CD14-positive monocyte (primary cell): Measurements from ENCODE around the gene RPUSD3. TPM values are rescaled to one million over a fixed set of nuclear protein-coding genes. Genes with fewer than 3 reads are reported as not detected.

Source experiments
- DNase-seq, 3 donors: peaks; one replicate each; pipeline ENCODE4 v3.0.0-alpha.2; 2011 to 2022
- H2AFZ ChIP-seq: 2 replicates; pipeline ENCODE4 v1.6.0; 2012; ENCODE audit warnings: mild to moderate bottlenecking, low read depth, low read length, inconsistent platforms; ENCODE audit not compliant: insufficient read depth, poor library complexity, severe bottlenecking
- H3K27ac ChIP-seq, 2 donors: 1 replicate in 1 of 2; 2 replicates in 1 of 2; pipeline ENCODE4 v1.5.1; 2012 to 2013; ENCODE audit warnings: low read length in 2 of 2, control low read depth in 1 of 2, inconsistent platforms in 1 of 2, low read depth in 1 of 2, mild to moderate bottlenecking in 1 of 2
- H3K27me3 ChIP-seq, 2 donors: one replicate each; pipeline versions ENCODE4 v1.6.0 to v1.6.1; 2011 to 2013; ENCODE audit warnings: low read length in 2 of 2; ENCODE audit not compliant: control insufficient read depth in 2 of 2, insufficient read depth in 2 of 2
- H3K36me3 ChIP-seq, 2 donors: replicated peaks in 1 of 2; 1 replicate in 1 of 2; 2 replicates in 1 of 2; pipeline versions ENCODE4 v1.5.1 to v1.6.1; 2012 to 2013; ENCODE audit warnings: low read length in 2 of 2, control low read depth in 1 of 2, inconsistent platforms in 1 of 2, mild to moderate bottlenecking in 1 of 2; ENCODE audit not compliant: insufficient read depth in 2 of 2, control insufficient read depth in 1 of 2
- H3K4me1 ChIP-seq, 2 donors: 1 replicate in 1 of 2; 2 replicates in 1 of 2; pipeline versions ENCODE4 v1.5.1 to v1.6.1; 2012 to 2013; ENCODE audit warnings: low read length in 2 of 2, control low read depth in 1 of 2, inconsistent platforms in 1 of 2, mild to moderate bottlenecking in 1 of 2, moderate library complexity in 1 of 2; ENCODE audit not compliant: insufficient read depth in 2 of 2, control insufficient read depth in 1 of 2
- H3K4me2 ChIP-seq: replicated peaks from 2 replicates; pipeline ENCODE3; 2012; ENCODE audit warnings: low read length, moderate library complexity, mild to moderate bottlenecking; ENCODE audit not compliant: poor library complexity, severe bottlenecking; ENCODE audit errors: extremely low read depth
- H3K4me3 ChIP-seq, 3 experiments: fragments of 200-600 bp in 1 of 3; sonication (generic) in 1 of 3; replicated peaks in 1 of 3; 1 replicate in 2 of 3; 2 replicates in 1 of 3; pipeline ENCODE4 v1.5.1; 2011 to 2013; ENCODE audit warnings: low read length in 3 of 3, mild to moderate bottlenecking in 3 of 3, control low read depth in 2 of 3, low read depth in 2 of 3, inconsistent platforms in 1 of 3, moderate library complexity in 1 of 3
- H3K79me2 ChIP-seq: 2 replicates; pipeline ENCODE4 v1.6.0; 2012; ENCODE audit warnings: mild to moderate bottlenecking, control low read depth, inconsistent platforms, low read length, moderate library complexity; ENCODE audit not compliant: insufficient read depth
- H3K9ac ChIP-seq: 2 replicates; pipeline ENCODE4 v1.6.0; 2017; ENCODE audit warnings: low read length, mild to moderate bottlenecking; ENCODE audit not compliant: insufficient read depth, poor library complexity, severe bottlenecking
- H3K9me3 ChIP-seq, 2 donors: replicated peaks in 1 of 2; 1 replicate in 1 of 2; 2 replicates in 1 of 2; pipeline versions ENCODE4 v1.5.1 to v1.6.1; 2012 to 2013; ENCODE audit warnings: low read length in 2 of 2, control low read depth in 1 of 2; ENCODE audit not compliant: control insufficient read depth in 1 of 2, insufficient read depth in 1 of 2
- H4K20me1 ChIP-seq: 2 replicates; pipeline ENCODE4 v1.6.0; 2012; ENCODE audit warnings: mild to moderate bottlenecking, low read length, control low read depth, moderate library complexity; ENCODE audit not compliant: insufficient read depth
- H3K27ac Mint-ChIP-seq, 7 donors: one replicate each; pipeline ENCODE4 v1.8.0; 2020; ENCODE audit warnings: mild to moderate bottlenecking in 7 of 7, mixed read lengths in 7 of 7, moderate library complexity in 6 of 7, inconsistent platforms in 2 of 7
- H3K27me3 Mint-ChIP-seq, 3 donors: one replicate each; pipeline ENCODE4 v1.8.0; 2021 to 2022; ENCODE audit warnings: low read depth in 3 of 3, mild to moderate bottlenecking in 3 of 3, mixed read lengths in 3 of 3, moderate library complexity in 3 of 3, inconsistent platforms in 1 of 3
- H3K36me3 Mint-ChIP-seq, 2 donors: one replicate each; pipeline ENCODE4 v1.8.0; 2020; ENCODE audit warnings: mixed read lengths in 2 of 2, inconsistent platforms in 1 of 2, mild to moderate bottlenecking in 1 of 2
- H3K4me1 Mint-ChIP-seq: one replicate; pipeline ENCODE4 v1.8.0; 2020; ENCODE audit warnings: mild to moderate bottlenecking, mixed read lengths
- H3K4me3 Mint-ChIP-seq, 2 donors: one replicate each; pipeline ENCODE4 v1.8.0; 2020; ENCODE audit warnings: mild to moderate bottlenecking in 2 of 2, mixed read lengths in 2 of 2, moderate library complexity in 1 of 2
- H3K9me3 Mint-ChIP-seq, 7 donors: one replicate each; pipeline ENCODE4 v1.8.0; 2020 to 2022; ENCODE audit warnings: mixed read lengths in 7 of 7, mild to moderate bottlenecking in 6 of 7, moderate library complexity in 6 of 7, inconsistent platforms in 2 of 7
- CTCF ChIP-seq: fragments of 200-600 bp; IDR thresholded peaks from one replicate; pipeline ENCODE4 v1.8.0; 2022; ENCODE audit warnings: antibody characterized with exemption, mild to moderate bottlenecking
- WGBS: methylation state at CpG from one replicate; pipeline ENCODE4 v1.1.5; 2013; ENCODE audit warnings: missing lambda C conversion rate; ENCODE audit not compliant: insufficient coverage; 5-methylcytosine and 5-hydroxymethylcytosine counted together
- intact Hi-C, 2 donors: fragments of 100-400 bp; cut with micrococcal nuclease; formaldehyde crosslinking; loops; one replicate each; pipeline versions ENCODE4 v1.15.0 to v1.15.1; 2023
- polyA plus RNA-seq, 3 donors: library from polyadenylated mRNA; depleted of rRNA in 1 of 3; unstranded in 2 of 3; stranded (reverse) in 1 of 3; fragments of 300-500 nt in 2 of 3; fragments of >200 nt in 1 of 3; fragmentation: Illumina TruSeq in 2 of 3; gene quantifications; 1 replicate in 2 of 3; 2 replicates in 1 of 3; pipeline ENCODE4 v1.2.3, GENCODE V29; 2012 to 2021

RPUSD3 gene
- polyA plus RNA-seq, 3 donors, result 42.6 to 51.5 (median 43.4) TPM

DNA sequence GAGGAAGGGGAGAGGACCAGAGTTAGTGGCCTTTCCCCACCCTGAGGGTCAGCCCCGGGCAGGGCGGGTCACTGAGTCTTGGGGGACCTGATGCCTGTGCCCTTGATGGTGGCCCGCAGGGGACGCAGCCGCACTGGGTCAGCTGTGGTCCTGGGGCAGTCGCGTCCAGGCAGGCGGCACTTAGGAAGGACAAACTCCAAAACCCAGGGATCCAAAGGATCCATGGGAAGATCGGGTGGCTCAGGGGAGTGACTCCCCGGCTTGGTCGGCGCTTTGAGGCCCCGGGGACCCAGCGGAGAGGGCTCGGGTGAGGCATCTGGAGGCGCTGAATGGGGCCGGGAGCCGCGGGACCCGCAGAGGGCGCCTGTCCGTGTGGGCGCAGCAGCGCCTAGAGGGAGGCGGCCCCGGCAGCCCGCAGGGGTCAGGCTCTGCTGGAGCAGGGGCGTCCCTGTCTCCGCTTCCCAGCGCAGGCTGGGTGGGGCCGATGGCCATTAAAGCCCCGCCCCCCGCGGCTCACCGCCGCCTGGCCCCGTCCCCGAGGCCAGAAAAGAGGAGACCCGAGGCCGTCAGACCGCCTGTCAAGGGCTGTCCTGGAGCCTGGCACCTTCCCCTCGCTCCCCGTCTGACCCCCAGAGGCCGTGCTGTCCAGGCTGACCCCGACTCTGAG lies 18.7 kb upstream of the RPUSD3 start:
- H3K27me3 Mint-ChIP-seq, result peaks cover 2 to 6% (median 6%) of the 10 kb centered on the region in 3 donors
- no peaks in the 10 kb centered on the region for H4K20me1 ChIP-seq
- peak; percentile 32 to 38 (median 32) for DNase-seq
- no peaks in the 10 kb centered on the region for H3K9me3 ChIP-seq
- H3K27ac ChIP-seq, result no peak overlapping the region
- peaks cover 25% of the 10 kb centered on the region for H3K4me1 Mint-ChIP-seq
- peak overlapping the region; percentile 91 for H2AFZ ChIP-seq
- intact Hi-C loops, result no loop called here
- TF ChIP-seq CTCF, result peak; percentile 38
- no peaks in the 10 kb centered on the region for H3K27me3 ChIP-seq
- WGBS, result 15% methylated on average over 45 of the region's 45 CpGs
- H3K27ac Mint-ChIP-seq, result peak overlapping the region in 1 of 7 donors; percentile 13
- no peaks in the 10 kb centered on the region for H3K36me3 Mint-ChIP-seq
- H3K4me2 ChIP-seq, result peak overlapping the region; percentile 83
- H3K4me1 ChIP-seq, result peaks cover 30 to 33% of the 10 kb centered on the region in 2 donors
- no peaks in the 10 kb centered on the region for H3K79me2 ChIP-seq
- peak overlapping the region; percentile 59 to 81 for H3K4me3 Mint-ChIP-seq
- no peaks in the 10 kb centered on the region for H3K36me3 ChIP-seq
- H3K9me3 Mint-ChIP-seq, result peaks cover 0 to 2% (median 0%) of the 10 kb centered on the region in 7 donors
- H3K9ac ChIP-seq, result peak overlapping the region; percentile 71
- H3K4me3 ChIP-seq, result peak overlapping the region; percentile 32 to 73 (median 42)

DNA sequence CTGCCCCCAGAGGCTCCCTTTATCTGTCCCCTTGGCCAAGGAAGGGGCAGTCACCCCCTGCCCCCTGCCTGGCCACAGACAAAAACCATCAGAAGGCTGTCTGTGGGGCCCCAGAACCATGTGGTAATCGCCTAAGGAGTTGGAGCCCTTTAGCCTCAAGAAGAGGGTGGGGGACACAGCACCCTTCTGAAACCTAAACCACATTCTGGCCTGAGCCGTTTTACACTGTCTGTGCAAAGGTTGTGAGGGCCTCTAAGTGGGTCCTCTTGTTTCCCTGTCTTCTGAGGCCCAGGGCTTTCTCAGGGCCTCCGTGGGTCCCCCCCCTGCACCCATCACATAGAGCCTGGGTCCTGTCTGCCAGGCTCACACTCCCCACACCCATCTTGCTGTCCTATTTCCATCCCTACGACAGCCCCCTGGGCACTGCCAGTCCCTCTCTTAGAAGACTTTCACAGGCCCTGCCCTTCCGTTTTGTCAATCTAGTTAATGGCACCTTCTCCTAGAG lies 17.9 kb upstream of the RPUSD3 start:
- Mint-ChIP-seq H3K9me3 (peaks cover 0 to 2% (median 0%) of the 10 kb centered on the region in 7 donors), H3K27ac (peak overlapping the region in 1 of 7 donors; percentile 11), H3K27me3 (peaks cover 2 to 6% (median 6%) of the 10 kb centered on the region in 3 donors), H3K4me1 (peaks cover 25% of the 10 kb centered on the region), H3K4me3 (peak overlapping the region in 1 of 2 donors; percentile 81), H3K36me3 (no peaks in the 10 kb centered on the region)
- Histone ChIP-seq H3K4me1 (peaks cover 30 to 33% of the 10 kb centered on the region in 2 donors), H3K4me2 (no peak overlapping the region), H3K9ac (no peak overlapping the region), H3K4me3 (no peak overlapping the region), H4K20me1 (no peaks in the 10 kb centered on the region), H3K36me3 (no peaks in the 10 kb centered on the region), H3K27me3 (no peaks in the 10 kb centered on the region), H3K27ac (no peak overlapping the region), H3K9me3 (no peaks in the 10 kb centered on the region), H3K79me2 (no peaks in the 10 kb centered on the region), H2AFZ (peak overlapping the region; percentile 91)
- DNase-seq, result no peak
- WGBS, result 79% methylated on average over 4 of the region's 5 CpGs
- TF ChIP-seq CTCF, result no peak
- intact Hi-C loops, result no loop called here
